CD4-positive, alpha-beta T cell treated with Interferon gamma for 1 hour (primary cell): ENCODE data around the gene KIF2A.

ENCODE experiments used
- DNase-seq: peaks from one replicate; pipeline ENCODE4 v3.0.0-alpha.2; 2020

Gene KIF2A

GRCh38 chr5:62386824-62387223 lies 80.8 kb downstream of the KIF2A start:
- DNase-seq: no peak

- DNase-seq: no peak
These were observed 89.4 kb downstream of the KIF2A start for GRCh38 chr5:62395210-62395950.

GRCh38 chr5:62403411-62404250 lies 97.6 kb downstream of the KIF2A start, which contains the start of gene DIMT1:
DIMT1 (minus strand) TSS chr5:62403905; CDS start chr5:62403772, 133 bp downstream.
- peak; percentile 91 for DNase-seq

DNA sequence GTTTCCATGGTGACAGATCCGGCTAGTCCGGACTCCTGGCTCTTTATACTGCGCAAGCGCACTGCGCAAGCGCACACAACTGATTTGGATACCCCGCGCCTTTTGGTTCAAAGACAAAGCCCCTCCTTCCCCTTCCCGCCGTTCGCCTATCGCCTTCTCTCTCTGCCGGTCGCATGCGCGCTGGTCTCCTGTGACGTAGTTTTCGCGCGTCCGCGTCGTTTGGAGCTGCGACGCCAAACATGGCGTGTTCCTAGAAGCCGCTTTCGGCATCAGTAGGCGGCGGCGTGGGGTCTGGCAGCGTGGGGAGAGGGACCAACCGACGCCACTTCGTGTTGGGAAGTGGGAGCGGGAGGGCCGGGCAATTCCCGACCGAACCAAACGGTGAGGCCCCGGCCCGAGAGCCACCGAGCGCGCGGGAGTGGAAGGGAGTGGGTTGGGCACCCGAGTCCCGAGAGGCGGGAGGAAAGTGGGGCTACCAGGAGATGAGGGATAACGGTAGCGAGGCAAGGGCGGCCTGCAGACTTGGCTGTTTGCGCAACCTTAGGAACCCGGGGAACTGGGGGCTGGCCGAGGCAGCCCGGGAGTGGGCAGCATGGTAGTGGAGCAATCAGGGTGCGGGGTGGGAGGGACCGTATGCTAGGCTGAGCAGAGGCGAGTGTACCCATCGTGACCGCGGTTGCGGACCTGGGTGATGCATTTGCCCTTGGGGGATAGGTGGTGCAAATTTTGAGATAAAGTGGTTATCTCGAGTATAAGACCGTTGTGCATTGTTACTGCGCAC lies 106.7 kb downstream of the KIF2A start, which contains the start of gene IPO11:
Gene IPO11 (plus strand): TSS at position 215 of the 781 bp plus-strand sequence. CDS start 24,517 bp downstream, outside the sequence.
- DNase-seq: peak; percentile 99

DNA sequence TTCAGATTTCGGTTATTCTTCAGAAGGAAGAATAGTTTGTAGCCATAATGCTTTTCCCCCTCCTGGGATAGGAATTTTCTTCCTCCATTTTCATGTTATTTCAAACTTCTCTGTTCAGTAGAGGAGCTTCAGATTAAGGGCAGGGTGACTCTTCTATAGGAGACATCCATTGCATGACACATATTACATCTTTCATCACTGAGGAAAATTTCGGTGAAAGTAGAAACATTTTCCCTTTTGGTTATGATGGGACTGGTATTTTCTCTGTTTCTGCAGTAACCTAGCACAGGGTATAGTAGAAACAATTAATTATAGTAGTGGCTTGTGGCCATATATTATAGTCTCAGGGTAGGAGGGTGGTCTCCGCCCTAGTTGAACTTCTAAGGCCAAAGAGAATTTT lies 107.7 kb downstream of the KIF2A start:
- no peak for DNase-seq

- DNase-seq: no peak
These were observed 112.6 kb downstream of the KIF2A start for GRCh38 chr5:62418462-62419076.

DNA sequence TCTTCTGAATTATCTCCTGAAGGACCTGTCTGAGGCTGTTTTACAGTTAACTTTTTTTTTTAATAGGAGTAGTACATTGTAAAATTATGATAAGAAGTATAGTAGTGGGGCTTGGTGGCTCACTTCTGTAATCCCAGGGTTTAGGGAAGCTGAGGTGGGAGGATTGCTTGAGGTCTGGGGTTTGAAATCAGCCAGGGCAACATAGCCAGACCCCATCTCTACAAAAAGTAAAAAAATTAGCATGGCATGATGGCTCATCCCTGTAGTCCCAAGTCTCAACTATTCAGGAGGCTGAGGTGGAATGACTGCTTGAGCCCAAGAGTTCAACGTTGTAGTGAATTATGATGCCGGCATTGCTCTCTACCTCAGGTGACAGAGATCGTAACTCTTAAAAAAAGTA lies 113.6 kb downstream of the KIF2A start:
- DNase-seq: no peak

- no peak for DNase-seq
These were observed 115.4 kb downstream of the KIF2A start for GRCh38 chr5:62421414-62421813.

GRCh38 chr5:62424763-62425162 lies 118.8 kb downstream of the KIF2A start:
- no peak for DNase-seq

- DNase-seq: no peak
These were observed 126.0 kb downstream of the KIF2A start for GRCh38 chr5:62431735-62432620.

DNA sequence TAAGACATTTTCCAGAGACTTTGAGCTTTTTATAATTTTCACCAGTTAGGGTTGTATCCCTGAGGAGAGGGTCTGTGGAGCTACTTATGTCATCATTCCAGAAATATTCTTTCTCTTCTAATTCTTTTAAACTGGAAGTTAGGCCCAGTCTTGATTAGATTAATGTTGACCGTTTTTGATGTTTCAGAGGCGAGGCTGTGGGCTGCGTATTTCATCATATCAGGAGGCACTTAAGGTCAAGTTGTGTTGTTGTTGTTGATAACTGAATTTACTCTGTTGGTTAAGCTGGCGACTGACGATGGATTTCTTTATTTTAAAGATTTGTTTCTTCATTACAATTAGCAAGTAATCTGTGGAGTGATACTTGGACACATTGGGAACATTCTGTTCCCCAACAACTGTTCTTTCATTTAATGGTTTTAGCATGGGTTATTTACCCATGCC lies 126.6 kb downstream of the KIF2A start:
- DNase-seq: no peak
